GM18517 (cell line): Measurements from ENCODE around the gene CRYGN.
A peak's percentile ranks its signal among the peaks of the same experiment; 100 is the strongest.

Source experiments
- ATAC-seq: cut with Tn5 transposase; IDR thresholded peaks from one replicate; pipeline ENCODE4 v1.9.1; 2021; ENCODE audit warnings: mild to moderate bottlenecking, moderate library complexity; ENCODE audit not compliant: unreplicated experiment

The CRYGN gene

DNA sequence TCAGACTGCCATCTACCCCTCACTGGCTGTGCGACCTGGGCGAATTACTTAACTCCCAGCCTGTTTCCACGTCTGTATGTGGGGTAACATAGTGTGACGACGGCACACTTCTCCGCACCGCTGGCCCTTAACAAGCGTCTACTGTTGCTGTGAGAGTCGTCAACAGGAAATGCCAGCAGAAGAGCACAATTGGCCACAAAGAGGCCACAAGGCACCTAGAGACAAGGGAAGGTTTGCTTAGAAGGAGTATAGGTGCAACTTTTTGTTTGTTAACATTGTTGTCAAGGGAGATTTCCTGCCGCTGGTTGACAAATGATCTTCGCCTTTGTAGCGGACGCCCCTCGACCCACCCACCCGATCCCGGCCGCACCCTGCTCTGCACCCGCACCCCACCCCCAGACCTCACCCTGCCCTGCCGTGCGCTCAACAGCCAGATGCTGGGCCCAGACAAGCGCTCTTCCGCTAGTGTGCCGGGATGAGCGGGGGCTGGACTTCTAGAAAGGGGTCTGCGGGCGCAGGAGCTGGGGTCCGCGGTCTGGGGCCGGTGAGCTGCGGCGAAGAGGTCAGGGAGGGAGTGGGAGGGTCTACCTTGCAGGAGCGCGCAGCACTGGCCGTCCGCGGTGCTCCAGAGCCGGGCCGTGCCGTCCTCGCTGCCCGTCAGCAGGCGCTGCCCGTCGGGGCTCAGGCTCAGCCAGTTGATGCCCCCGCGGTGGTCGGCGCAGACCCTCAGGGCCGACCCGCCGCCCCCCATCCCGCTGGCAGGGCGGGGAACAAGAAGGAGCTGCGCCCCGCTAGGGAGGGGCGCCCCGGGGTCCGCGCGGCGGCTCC, 30.9 kb downstream of the CRYGN start:
- ATAC-seq = no peak

DNA sequence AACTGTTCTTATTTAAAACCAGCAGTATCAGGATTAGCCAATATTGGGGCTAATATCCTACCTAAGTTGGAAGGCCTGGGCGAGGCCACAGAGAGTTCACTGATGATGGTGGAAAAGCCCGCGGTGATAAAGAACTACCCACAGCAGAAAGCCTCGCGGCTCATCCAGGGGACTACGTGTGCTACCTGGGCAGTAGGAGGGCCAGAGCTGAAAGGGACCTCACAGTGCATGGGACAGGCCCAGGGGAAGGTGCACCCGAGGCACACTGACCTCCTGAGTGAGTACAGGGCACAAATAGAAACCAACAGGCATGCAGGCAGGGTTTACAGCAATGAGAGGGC, 31.5 kb downstream of the CRYGN start:
- ATAC-seq = no peak

- no peak for ATAC-seq
Measured at GRCh38 chr7:151406886-151407583, 32.9 kb downstream of the CRYGN start.

- no peak for ATAC-seq
Measured at GRCh38 chr7:151406051-151406875, 33.7 kb downstream of the CRYGN start.

DNA sequence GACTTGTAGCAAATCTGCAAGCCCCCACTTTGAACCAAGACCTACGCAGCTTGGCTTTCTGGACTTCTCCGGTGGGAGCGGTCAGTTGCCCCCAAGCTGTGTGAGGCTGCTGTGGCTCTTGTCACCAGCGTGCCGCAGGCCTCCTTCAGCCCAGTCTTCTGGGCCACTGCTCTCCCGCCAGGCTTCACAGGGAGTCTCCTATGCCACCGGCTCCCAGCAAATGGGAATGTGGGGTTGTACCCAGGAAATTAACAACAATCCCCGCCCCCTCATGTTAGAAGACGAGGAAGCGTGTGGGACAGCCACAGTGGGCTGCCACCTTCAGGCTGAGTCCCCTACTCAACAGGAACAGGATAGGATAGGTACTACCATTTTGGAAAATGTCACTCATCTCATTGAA, 34.4 kb downstream of the CRYGN start:
- ATAC-seq = no peak

DNA sequence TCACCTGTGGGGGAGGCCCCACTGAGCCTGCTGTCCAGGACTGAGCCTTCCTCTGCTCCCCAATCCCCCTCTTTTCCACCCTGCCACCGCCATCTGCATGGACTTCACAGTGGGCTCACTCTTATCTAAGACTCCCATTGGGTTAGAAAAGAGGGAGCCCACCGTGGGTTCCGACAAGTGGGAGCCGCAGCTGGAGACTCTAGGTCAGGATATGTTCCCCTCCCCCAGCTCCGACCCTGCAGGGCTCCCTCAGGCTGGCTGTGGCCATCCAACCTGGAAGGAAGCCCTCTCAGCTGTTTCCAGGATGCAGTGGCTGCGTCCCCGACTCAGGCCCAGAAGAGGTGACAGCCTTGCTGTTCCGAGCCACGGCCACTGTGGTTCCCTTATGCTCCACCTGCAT, 34.9 kb downstream of the CRYGN start:
- no peak for ATAC-seq

DNA sequence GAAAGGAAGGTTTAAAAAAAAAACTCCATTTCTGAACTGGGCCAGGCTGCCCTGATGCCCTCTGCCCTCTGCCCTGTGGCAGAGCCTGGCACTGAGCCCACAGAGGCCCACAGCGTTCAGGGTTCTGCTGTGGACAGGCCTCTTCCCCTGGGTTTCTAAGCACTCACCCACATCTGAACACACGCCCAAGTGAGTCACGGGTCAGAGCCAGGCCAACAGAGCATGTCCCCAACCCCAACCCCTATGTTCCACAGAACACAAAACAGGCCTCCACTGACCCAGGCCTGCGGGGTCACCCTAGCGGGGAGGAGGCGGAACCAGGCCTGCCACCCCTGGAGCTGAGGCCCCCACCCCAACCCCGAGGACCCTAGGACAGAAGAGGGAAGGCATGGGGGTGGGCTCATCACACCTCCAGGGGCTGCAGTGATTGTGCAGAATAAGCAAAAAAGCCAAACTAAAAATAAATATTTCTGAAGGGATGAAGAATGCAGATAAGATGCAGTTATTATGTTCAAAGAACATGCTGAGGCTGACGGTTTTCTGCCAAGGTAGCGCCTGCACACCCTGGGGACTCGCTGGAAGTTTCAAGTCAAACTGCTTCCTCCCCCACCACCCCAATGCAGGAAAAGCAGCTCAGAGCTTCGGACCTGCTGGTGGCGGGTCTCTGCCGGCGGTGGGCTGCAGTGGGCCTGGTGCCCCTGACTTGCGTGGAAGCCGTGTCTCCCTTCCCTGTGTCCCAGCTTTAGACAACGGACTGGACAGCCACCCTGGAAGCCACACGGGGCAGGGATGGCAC, 35.5 kb downstream of the CRYGN start:
- no peak for ATAC-seq

DNA sequence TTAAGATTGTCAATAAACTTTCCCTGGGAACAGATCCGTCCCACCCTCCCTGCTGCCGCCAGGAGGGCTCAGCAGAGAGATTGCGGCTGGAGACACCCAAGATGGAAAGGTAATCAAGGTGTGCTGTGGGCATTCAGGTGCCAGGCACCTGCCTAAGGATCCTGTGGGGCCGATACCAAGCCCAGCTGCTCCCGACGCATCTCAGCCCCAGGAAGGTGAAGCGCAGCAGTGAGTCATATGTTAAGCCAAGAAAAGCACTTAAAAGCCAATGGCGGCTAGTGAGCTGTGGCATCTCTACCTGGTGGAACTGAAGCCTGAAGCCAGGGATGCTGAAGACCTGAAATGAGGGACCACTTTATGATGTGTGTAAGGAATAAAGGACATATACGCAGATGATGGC, 36.2 kb downstream of the CRYGN start:
- ATAC-seq = no peak

DNA sequence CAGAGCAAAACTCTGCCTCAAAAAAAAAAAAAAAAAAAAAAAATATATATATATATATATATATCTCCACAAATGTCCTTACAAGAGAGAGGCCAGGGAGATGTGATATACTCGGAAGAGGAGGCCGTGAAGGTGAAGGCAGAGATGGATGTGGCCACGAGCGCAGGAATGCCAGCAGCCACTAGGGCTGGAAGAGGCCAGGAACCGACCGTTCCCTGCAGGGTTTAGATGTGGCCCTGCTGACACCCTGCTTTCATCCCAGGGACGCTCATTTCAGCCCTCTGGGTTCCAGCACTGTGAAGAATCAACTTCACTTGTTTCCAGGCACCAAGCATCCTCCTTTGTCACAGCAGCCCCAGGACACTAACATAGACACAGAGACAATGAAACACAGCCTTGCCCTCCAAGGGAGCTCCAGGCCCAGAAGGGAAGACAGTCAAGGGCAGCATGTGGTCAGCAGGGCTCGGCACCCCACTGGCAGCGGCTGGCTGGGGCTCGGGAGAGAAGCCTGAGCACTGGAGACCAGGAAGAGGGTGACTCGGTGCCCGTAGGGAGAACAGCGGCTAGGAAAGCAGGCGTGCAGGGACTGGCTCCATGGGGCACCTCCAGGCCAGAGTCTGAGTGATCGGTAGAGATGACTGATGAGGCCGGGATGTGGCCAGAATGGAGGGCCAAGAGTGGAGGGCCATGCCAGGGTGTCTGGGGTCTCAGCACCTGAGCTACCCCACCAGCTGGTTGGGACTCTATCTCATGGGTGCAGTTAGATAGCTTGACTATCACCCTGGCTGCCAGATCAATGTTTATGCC, 37.7 kb downstream of the CRYGN start:
- ATAC-seq = no peak

- ATAC-seq = peak; percentile 73
Measured at GRCh38 chr7:151400626-151401315, 39.2 kb downstream of the CRYGN start.

GRCh38 chr7:151399906-151400305, 40.0 kb downstream of the CRYGN start:
- ATAC-seq = no peak

GRCh38 chr7:151399305-151399601, 40.7 kb downstream of the CRYGN start:
- ATAC-seq = no peak

DNA sequence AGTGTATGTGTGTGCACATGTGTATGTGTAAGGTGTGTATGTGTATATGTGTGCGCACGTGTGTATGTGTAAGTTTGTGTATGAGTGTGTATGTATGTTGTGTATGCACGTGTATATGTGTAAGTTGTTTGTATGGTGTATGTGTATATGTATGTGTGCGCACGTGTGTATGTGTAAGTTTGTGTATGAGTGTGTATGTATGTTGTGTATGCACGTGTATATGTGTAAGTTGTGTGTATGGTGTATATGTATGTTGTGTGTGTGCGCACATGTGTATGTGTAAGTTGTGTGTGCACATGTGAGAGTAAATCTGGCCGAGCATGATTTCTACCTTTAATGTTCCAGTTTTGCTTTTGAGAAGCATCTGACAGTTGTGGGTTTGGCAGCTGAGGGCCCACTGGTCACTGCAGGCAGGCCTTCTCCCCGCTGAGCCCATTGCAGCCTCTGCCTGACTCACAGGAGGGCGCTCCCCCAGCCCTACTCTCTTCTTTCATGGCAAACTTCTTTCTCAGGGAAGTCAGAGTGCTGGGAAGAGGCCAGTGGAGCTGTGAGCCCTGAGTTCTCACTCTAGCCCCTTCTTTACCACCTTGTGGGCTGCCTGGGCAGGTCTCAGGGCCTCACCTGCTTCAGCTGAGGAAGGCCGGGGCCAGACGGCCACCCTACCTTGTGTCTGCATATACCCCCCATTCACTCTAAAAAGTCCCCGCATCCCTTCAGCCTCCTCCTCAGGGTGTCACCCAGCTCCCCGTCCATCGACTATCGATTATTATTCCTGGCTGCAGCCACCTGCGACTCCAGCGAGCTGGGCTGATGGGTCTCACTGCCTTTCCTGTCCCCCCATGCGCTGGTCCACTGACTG, 41.3 kb downstream of the CRYGN start:
- ATAC-seq = no peak

DNA sequence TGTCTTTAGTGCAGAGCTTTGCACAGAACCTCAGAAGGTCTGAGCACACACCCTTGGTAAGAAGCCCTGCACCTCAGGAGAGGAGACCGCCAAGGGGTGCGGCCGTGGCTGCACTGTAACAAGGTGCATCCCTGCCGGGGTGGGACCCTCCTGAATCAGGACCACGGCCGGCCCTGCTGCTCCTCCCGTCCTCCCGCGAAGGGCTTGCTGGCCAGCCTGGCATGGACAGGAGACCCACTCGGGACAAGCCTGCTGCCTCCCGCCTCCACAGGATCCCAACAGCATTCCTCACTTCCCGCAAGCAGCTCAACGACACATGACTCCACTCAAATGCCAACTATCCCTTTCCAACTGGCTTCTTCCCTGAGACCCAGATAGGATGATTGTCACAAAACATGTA, 42.9 kb downstream of the CRYGN start:
- no peak for ATAC-seq

GRCh38 chr7:151396328-151396970, 43.5 kb downstream of the CRYGN start:
- ATAC-seq = no peak

DNA sequence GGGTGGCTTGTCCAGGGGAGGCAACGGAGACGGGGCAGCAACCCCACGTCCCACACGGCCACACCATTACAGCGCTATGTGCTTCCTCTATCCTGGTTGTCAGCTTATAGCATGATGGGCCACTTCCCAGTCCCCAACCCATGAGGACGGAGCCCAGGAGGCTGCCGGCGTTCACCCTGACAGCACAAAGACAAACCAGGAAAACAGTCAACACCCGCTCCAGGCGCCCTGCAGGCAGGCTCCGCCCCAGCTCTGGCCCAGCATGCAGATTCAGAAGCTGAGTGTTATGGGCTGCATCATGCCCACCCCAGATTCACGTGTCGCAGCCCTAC, 44.9 kb downstream of the CRYGN start:
- ATAC-seq = no peak

DNA sequence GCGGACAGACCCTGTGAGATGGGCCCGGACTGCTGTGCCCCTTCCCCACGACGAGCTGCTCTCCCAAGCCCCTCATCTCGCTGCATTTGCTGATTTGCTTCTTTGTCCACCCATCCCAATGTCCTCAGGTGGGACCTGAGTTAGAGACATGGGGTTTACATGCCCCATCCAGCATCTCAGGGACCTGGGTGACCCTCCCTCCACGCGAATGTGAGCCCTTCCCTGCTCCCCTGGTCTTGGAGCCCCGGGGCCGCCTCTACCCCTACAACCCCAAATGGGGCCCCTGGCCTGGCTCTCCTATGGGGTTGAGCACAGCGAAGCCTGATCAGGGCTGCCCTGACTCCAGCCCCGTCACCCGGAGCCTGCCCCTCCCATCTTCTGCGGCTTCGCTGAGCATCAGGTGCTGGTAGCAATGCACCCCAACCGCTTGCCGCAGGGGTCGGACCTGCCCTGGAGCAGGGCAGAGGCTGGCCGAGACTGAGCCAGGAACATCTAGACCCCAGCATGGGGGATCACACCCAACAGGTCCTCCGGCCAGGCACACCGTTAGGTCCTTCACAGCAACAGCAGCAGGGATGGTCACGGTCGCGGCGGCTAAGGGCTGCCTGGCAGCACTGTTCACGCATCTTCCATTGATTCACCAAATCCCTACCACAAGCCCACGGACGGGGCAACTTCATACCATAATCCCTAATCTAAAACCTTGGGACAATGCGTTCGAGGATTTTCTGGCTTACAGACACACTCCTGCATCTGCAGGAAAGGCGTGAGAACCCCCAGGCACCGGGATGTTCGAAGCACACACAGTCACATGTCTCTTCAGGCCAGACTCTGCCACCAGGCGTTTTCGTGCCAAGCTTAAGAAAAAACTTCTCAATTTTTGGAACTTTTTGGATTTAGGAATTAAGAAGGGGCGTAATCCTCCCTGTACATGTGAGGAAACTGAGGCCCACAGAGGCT, 45.6 kb downstream of the CRYGN start:
- ATAC-seq = no peak
